NB4 (cell line): ENCODE data around the gene TPPP3.

Source experiments
- CTCF ChIP-seq: IDR thresholded peaks from one replicate; pipeline ENCODE4 v1.5.1; 2012; ENCODE audit warnings: low read depth, low read length
- MAX ChIP-seq: IDR thresholded peaks from 2 replicates; pipeline ENCODE4 v1.6.1; 2011; ENCODE audit warnings: low read depth, low read length
- MYC ChIP-seq: IDR thresholded peaks from 2 replicates; pipeline ENCODE4 v1.6.1; 2011; ENCODE audit warnings: low read depth, low read length
- POLR2A ChIP-seq: IDR thresholded peaks from 2 replicates; pipeline ENCODE4 v1.6.1; 2011; ENCODE audit warnings: mild to moderate bottlenecking; ENCODE audit not compliant: insufficient read length; ENCODE audit errors: extremely low read depth

DNA sequence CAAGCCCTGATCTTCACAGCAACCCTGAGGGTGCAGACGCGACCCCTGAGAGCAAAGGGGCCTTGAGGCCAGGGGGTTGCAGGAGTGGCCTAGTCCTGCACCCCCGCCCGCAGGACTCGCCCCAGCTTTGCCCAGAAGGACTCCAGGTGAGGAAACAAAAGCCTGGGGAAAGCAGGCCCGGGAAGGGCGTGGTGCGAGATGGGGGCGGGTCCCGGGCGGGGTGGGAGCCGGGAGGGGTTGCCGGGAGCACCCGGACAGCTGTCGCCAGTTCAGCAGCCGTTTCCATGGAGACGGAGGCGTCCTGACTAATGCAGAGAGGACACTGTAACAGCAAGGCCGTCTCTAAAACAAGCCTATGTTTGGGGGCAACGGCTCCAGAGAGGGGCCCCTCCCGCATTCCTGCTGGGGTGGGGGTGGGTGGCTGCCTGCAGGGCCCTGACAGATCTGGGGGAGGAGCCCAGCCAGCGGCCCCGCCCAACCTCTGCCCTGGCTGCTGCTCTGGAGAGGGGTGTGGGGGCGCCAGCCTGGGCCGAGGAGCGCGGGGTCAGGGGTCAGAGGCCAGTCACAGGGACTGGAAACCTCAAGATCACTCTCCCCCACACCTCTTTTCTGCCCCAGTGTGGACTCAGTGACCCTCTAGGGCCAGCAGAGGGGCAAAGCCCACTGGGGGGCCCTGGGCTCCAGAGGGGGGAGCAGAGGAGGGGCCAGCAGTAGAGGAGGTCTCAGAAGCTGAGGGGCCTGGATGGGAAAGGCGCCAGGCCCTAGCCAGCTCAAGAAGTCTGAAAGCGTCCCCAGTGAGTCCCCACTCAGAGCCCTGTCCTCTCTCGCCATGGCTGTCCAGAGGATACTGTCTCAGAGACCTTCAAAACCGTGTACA is 3.1 kb upstream of the TPPP3 start:
- no peak for TF ChIP-seq CTCF
- TF ChIP-seq POLR2A = no peak
- no peak for TF ChIP-seq MAX
- no peak for TF ChIP-seq MYC
